Jurkat, Clone E6-1 (cell line): Measurements from ENCODE around the gene ARMC9.
"Not testable (repeated sequence)": the region's sequence is repeated elsewhere in the genome, so short reads cannot be mapped to it uniquely, and the experiment has no call there.

Experiments used
- DNase-seq: peaks from one replicate; pipeline ENCODE4 v3.0.0-alpha.2; 2011; ENCODE audit warnings: low read depth, low spot score
- H3K4me3 ChIP-seq: 2 replicates; pipeline ENCODE4 v1.5.1; 2011; ENCODE audit warnings: mild to moderate bottlenecking, low read length, control low read depth, moderate library complexity

ARMC9 gene

GRCh38 chr2:231177156-231178025, 21.0 kb upstream of the ARMC9 start:
- H3K4me3 ChIP-seq, result no peak overlapping the region
- DNase-seq, result no peak

- peak; percentile 45 for DNase-seq
- H3K4me3 ChIP-seq, result not testable (repeated sequence)
Observed at GRCh38 chr2:231178805-231179204, 19.6 kb upstream of the ARMC9 start.

- DNase-seq, result no peak
- H3K4me3 ChIP-seq, result no peak overlapping the region
Observed at GRCh38 chr2:231181860-231182512, 16.4 kb upstream of the ARMC9 start.

GRCh38 chr2:231182513-231182899, 15.9 kb upstream of the ARMC9 start:
- H3K4me3 ChIP-seq, result no peak overlapping the region
- no peak for DNase-seq

- DNase-seq, result no peak
- H3K4me3 ChIP-seq, result no peak overlapping the region
Observed at GRCh38 chr2:231183851-231184250, 14.6 kb upstream of the ARMC9 start.

- H3K4me3 ChIP-seq, result no peak overlapping the region
- DNase-seq, result no peak
Observed at GRCh38 chr2:231184319-231184718, 14.1 kb upstream of the ARMC9 start.

GRCh38 chr2:231185050-231185725, 13.2 kb upstream of the ARMC9 start:
- DNase-seq, result no peak
- H3K4me3 ChIP-seq, result no peak overlapping the region

- H3K4me3 ChIP-seq, result no peak overlapping the region
Observed at GRCh38 chr2:231185886-231186285, 12.5 kb upstream of the ARMC9 start.

GRCh38 chr2:231186325-231186724, 12.1 kb upstream of the ARMC9 start:
- H3K4me3 ChIP-seq, result no peak overlapping the region
- DNase-seq, result no peak

More at GRCh38 chr2:231185886-231186285, 12.5 kb upstream of the ARMC9 start:
- no peak for DNase-seq

GRCh38 chr2:231187736-231188505, 10.5 kb upstream of the ARMC9 start:
- no peak overlapping the region for H3K4me3 ChIP-seq
- no peak for DNase-seq

- H3K4me3 ChIP-seq, result no peak overlapping the region
- DNase-seq, result no peak
Observed at GRCh38 chr2:231188506-231189170, 9.8 kb upstream of the ARMC9 start.

GRCh38 chr2:231189171-231189530, 9.3 kb upstream of the ARMC9 start:
- no peak for DNase-seq
- H3K4me3 ChIP-seq, result no peak overlapping the region

- H3K4me3 ChIP-seq, result no peak overlapping the region
- DNase-seq, result no peak
Observed at GRCh38 chr2:231189571-231190495, 8.6 kb upstream of the ARMC9 start.

GRCh38 chr2:231190531-231191197, 7.8 kb upstream of the ARMC9 start:
- no peak overlapping the region for H3K4me3 ChIP-seq
- DNase-seq, result no peak

- no peak for DNase-seq
- H3K4me3 ChIP-seq, result no peak overlapping the region
Observed at GRCh38 chr2:231191896-231192872, 6.2 kb upstream of the ARMC9 start.

GRCh38 chr2:231193216-231193615, 5.2 kb upstream of the ARMC9 start:
- H3K4me3 ChIP-seq, result no peak overlapping the region
- no peak for DNase-seq
